ENCODE data around the gene TMEM125.

The TMEM125 gene

GRCh38 chr1:43312212-43312623 is 42.4 kb downstream of the TMEM125 start:
- DNase-seq (ENCODE audit: low read depth in 2 of 2), result no peak

GRCh38 chr1:43312663-43313515 is 43.1 kb downstream of the TMEM125 start:
- no peak for DNase-seq (ENCODE audit: low read depth in 2 of 2)

- DNase-seq (ENCODE audit: low read depth in 2 of 2), result no peak
These were observed 44.0 kb downstream of the TMEM125 start for GRCh38 chr1:43313771-43314170.

- no peak for DNase-seq (ENCODE audit: low read depth in 2 of 2)
These were observed 44.5 kb downstream of the TMEM125 start for GRCh38 chr1:43314233-43314632.

- DNase-seq (ENCODE audit: low read depth in 2 of 2), result no peak
These were observed 45.7 kb downstream of the TMEM125 start for GRCh38 chr1:43315481-43315880.

- no peak for DNase-seq (ENCODE audit: low read depth in 2 of 2)
These were observed 46.4 kb downstream of the TMEM125 start for GRCh38 chr1:43315963-43316737.

GRCh38 chr1:43316738-43317520 is 47.1 kb downstream of the TMEM125 start:
- no peak for DNase-seq (ENCODE audit: low read depth in 2 of 2)

GRCh38 chr1:43317817-43318471 is 48.2 kb downstream of the TMEM125 start:
- DNase-seq (ENCODE audit: low read depth in 2 of 2), result no peak

- no peak for DNase-seq (ENCODE audit: low read depth in 2 of 2)
These were observed 49.0 kb downstream of the TMEM125 start for GRCh38 chr1:43318831-43319230.

- no peak for DNase-seq (ENCODE audit: low read depth in 2 of 2)
These were observed 49.5 kb downstream of the TMEM125 start for GRCh38 chr1:43319288-43319687.

- DNase-seq (ENCODE audit: low read depth in 2 of 2), result no peak
These were observed 50.0 kb downstream of the TMEM125 start for GRCh38 chr1:43319766-43320165.

GRCh38 chr1:43321331-43321891 is 51.6 kb downstream of the TMEM125 start:
- DNase-seq (ENCODE audit: low read depth in 2 of 2), result no peak

- DNase-seq (ENCODE audit: low read depth in 2 of 2), result no peak
These were observed 52.7 kb downstream of the TMEM125 start for GRCh38 chr1:43322506-43322905.
